GM11168 (cell line): ENCODE results near the gene PRRG2.

ENCODE experiments used
- in situ Hi-C: fragments of 300-500 bp; cut with MboI; formaldehyde crosslinking; loops from one replicate; pipeline ENCODE4 v1.12.0; 2022; ENCODE audit warnings: low sequenced_read_pairs; ENCODE audit not compliant: unreplicated experiment

Gene PRRG2

GRCh38 chr19:49556412-49557398 is 24.4 kb upstream of the PRRG2 start:
- in situ Hi-C loops, result no loop called here

- in situ Hi-C loops, result no loop called here
Observed at GRCh38 chr19:49557641-49558325, 23.3 kb upstream of the PRRG2 start.

- in situ Hi-C loops, result no loop called here
Observed at GRCh38 chr19:49558591-49558990, 22.5 kb upstream of the PRRG2 start.

- in situ Hi-C loops, result no loop called here
Observed at GRCh38 chr19:49559443-49559842, 21.7 kb upstream of the PRRG2 start.

- in situ Hi-C loops, result no loop called here
Observed at GRCh38 chr19:49559928-49560327, 21.2 kb upstream of the PRRG2 start.

GRCh38 chr19:49560358-49560900 is 20.7 kb upstream of the PRRG2 start:
- in situ Hi-C loops, result no loop called here

GRCh38 chr19:49564616-49565045 is 16.5 kb upstream of the PRRG2 start:
- in situ Hi-C loops, result no loop called here

GRCh38 chr19:49565261-49565660 is 15.9 kb upstream of the PRRG2 start:
- in situ Hi-C loops, result no loop called here

GRCh38 chr19:49566302-49566701 is 14.8 kb upstream of the PRRG2 start:
- in situ Hi-C loops, result no loop called here

- in situ Hi-C loops, result no loop called here
Observed at GRCh38 chr19:49567861-49568441, 13.2 kb upstream of the PRRG2 start.

- in situ Hi-C loops, result no loop called here
Observed at GRCh38 chr19:49570138-49570856, 10.8 kb upstream of the PRRG2 start.

GRCh38 chr19:49570997-49571676 is 10.0 kb upstream of the PRRG2 start:
- in situ Hi-C loops, result no loop called here

- in situ Hi-C loops, result no loop called here
Observed at GRCh38 chr19:49573009-49573408, 8.1 kb upstream of the PRRG2 start.

GRCh38 chr19:49573425-49573824 is 7.7 kb upstream of the PRRG2 start:
- in situ Hi-C loops, result no loop called here

- in situ Hi-C loops, result no loop called here
Observed at GRCh38 chr19:49574206-49574755, 6.8 kb upstream of the PRRG2 start.

- in situ Hi-C loops, result no loop called here
Observed at GRCh38 chr19:49579193-49579592, 1.9 kb upstream of the PRRG2 start.

GRCh38 chr19:49579947-49580263 is 1.2 kb upstream of the PRRG2 start:
- in situ Hi-C loops, result no loop called here

GRCh38 chr19:49580264-49581006 is 681 bp upstream of the PRRG2 start, which contains the start of gene NOSIP:
TSS of gene NOSIP (minus strand) at chr19:49580556. CDS start at chr19:49560691, 19,865 bp downstream.
- in situ Hi-C loops, result no loop called here

GRCh38 chr19:49583239-49583638 is 2.1 kb downstream of the PRRG2 start:
- in situ Hi-C loops, result no loop called here
